ENCODE measurements around the gene LAMA3.

- no peak for TF ChIP-seq CTCF (conservative IDR thresholded peaks at IDR 0.05)
- TF ChIP-seq ZFX (IDR thresholded peaks at IDR 0.05), result no peak
Measured at GRCh38 chr18:23711426-23711825, 22.2 kb downstream of the LAMA3 start.

Measured in C4-2B (cell line).